Left hindlimb (tissue), 1 donor: ENCODE results near the gene SLC40A1.
A peak's percentile ranks its signal among the peaks of the same experiment; 100 is the strongest.

Experiments
- DNase-seq: peaks from one replicate; pipeline ENCODE4 v3.0.0-alpha.2; 2018

Gene SLC40A1

GRCh38 chr2:189566046-189566445 is 14.5 kb downstream of the SLC40A1 start:
- DNase-seq: no peak

GRCh38 chr2:189561371-189562038 is 19.1 kb downstream of the SLC40A1 start:
- DNase-seq: no peak

GRCh38 chr2:189560273-189560586 is 20.4 kb downstream of the SLC40A1 start:
- DNase-seq: no peak

GRCh38 chr2:189559579-189560272 is 20.9 kb downstream of the SLC40A1 start:
- peak; percentile 53 for DNase-seq

GRCh38 chr2:189558516-189559272 is 21.9 kb downstream of the SLC40A1 start:
- DNase-seq: no peak

GRCh38 chr2:189557373-189557772 is 23.2 kb downstream of the SLC40A1 start:
- DNase-seq: no peak

- no peak for DNase-seq
These were observed 24.1 kb downstream of the SLC40A1 start for GRCh38 chr2:189556526-189556925.

- no peak for DNase-seq
These were observed 25.4 kb downstream of the SLC40A1 start for GRCh38 chr2:189555232-189555631.

- DNase-seq: no peak
These were observed 27.0 kb downstream of the SLC40A1 start for GRCh38 chr2:189553504-189554088.

- no peak for DNase-seq
These were observed 27.6 kb downstream of the SLC40A1 start for GRCh38 chr2:189552991-189553404.

- DNase-seq: no peak
These were observed 28.1 kb downstream of the SLC40A1 start for GRCh38 chr2:189552334-189552990.

GRCh38 chr2:189551808-189552207 is 28.8 kb downstream of the SLC40A1 start:
- DNase-seq: no peak

GRCh38 chr2:189549449-189549832 is 31.1 kb downstream of the SLC40A1 start:
- DNase-seq: peak; percentile 82

GRCh38 chr2:189548666-189549448 is 31.7 kb downstream of the SLC40A1 start:
- no peak for DNase-seq

- DNase-seq: peak; percentile 71
These were observed 35.2 kb downstream of the SLC40A1 start for GRCh38 chr2:189545418-189545817.

GRCh38 chr2:189544318-189545042 is 36.1 kb downstream of the SLC40A1 start:
- peak; percentile 42 for DNase-seq

GRCh38 chr2:189543367-189543766 is 37.2 kb downstream of the SLC40A1 start:
- DNase-seq: no peak

GRCh38 chr2:189542145-189542882 is 38.3 kb downstream of the SLC40A1 start:
- no peak for DNase-seq

GRCh38 chr2:189541591-189541990 is 39.0 kb downstream of the SLC40A1 start:
- DNase-seq: no peak

GRCh38 chr2:189540551-189540950 is 40.0 kb downstream of the SLC40A1 start:
- no peak for DNase-seq

- no peak for DNase-seq
These were observed 42.2 kb downstream of the SLC40A1 start for GRCh38 chr2:189538402-189538801.
